H1 (cell line): ENCODE data around the gene CBARP. TPM values are rescaled to one million over a fixed set of nuclear protein-coding genes. Genes with fewer than 3 reads are reported as not detected.

Experiments used
- CTCF ChIA-PET: fragments of 300-600 bp; sonication (Branson Sonifier 250); formaldehyde crosslinking; loops from one replicate; lab custom pipeline; 2021; ENCODE audit not compliant: partially characterized antibody; lab: Charles Lee
- POLR2A ChIA-PET: fragments of 300-600 bp; sonication (Branson Sonifier 250); formaldehyde crosslinking; loops from one replicate; lab custom pipeline; 2021; ENCODE audit warnings: inconsistent platforms; ENCODE audit not compliant: partially characterized antibody; lab: Charles Lee
- DNase-seq, 2 experiments: peaks; one replicate each; pipeline versions ENCODE4 v3.0.0 to v3.0.0-alpha.2; 2010 to 2022; ENCODE audit warnings: low spot score in 2 of 2, low read depth in 1 of 2, mixed read lengths in 1 of 2
- FAIRE-seq: peaks from 2 replicates; lab custom pipeline; 2011; peaks lifted over from hg19 to GRCh38; lab: Jason Lieb, UNC
- H2AFZ ChIP-seq: 2 replicates; pipeline ENCODE4 v1.8.1; 2012; ENCODE audit warnings: low read length, inconsistent platforms
- H2AK5ac ChIP-seq: 2 replicates; pipeline ENCODE4 v1.6.1; 2013; ENCODE audit warnings: low read depth, low read length
- H2BK120ac ChIP-seq: replicated peaks from 2 replicates; pipeline ENCODE3; 2013; ENCODE audit warnings: low read depth, low read length, inconsistent platforms
- H2BK12ac ChIP-seq: 2 replicates; pipeline ENCODE4 v1.6.1; 2013; ENCODE audit warnings: low read depth, low read length
- H2BK15ac ChIP-seq: 2 replicates; pipeline ENCODE4 v1.6.1; 2013; ENCODE audit warnings: low read length
- H2BK20ac ChIP-seq: 2 replicates; pipeline ENCODE4 v1.6.1; 2013; ENCODE audit warnings: low read length
- H2BK5ac ChIP-seq: 2 replicates; pipeline ENCODE4 v1.6.1; 2013; ENCODE audit warnings: low read depth, low read length
- H3K14ac ChIP-seq: 2 replicates; pipeline ENCODE4 v1.6.1; 2013; ENCODE audit warnings: inconsistent platforms; ENCODE audit not compliant: insufficient read length
- H3K18ac ChIP-seq: 2 replicates; pipeline ENCODE4 v1.6.1; 2013; ENCODE audit warnings: low read length; ENCODE audit errors: extremely low read depth
- H3K23ac ChIP-seq: 2 replicates; pipeline ENCODE4 v1.6.1; 2013; ENCODE audit warnings: inconsistent platforms; ENCODE audit not compliant: insufficient read length
- H3K23me2 ChIP-seq: 2 replicates; pipeline ENCODE4 v1.6.1; 2013; ENCODE audit warnings: low read depth, low read length
- H3K27ac ChIP-seq: 2 replicates; pipeline ENCODE4 v1.6.1; 2011; ENCODE audit warnings: low read depth, low read length, inconsistent platforms
- H3K27me3 ChIP-seq, 4 experiments: replicated peaks in 1 of 4; 1 replicate in 1 of 4; 2 replicates in 3 of 4; pipeline versions ENCODE4 v1.6.1 to v1.8.1; 2011 to 2013; ENCODE audit warnings: low read length in 3 of 4, mild to moderate bottlenecking in 3 of 4, inconsistent platforms in 2 of 4, mixed read lengths in 2 of 4, moderate library complexity in 1 of 4; ENCODE audit not compliant: control insufficient read depth in 3 of 4, insufficient read depth in 3 of 4; ENCODE audit errors: extremely low read depth in 1 of 4
- H3K36me3 ChIP-seq, 4 experiments: 2 replicates each; pipeline versions ENCODE4 v1.6.1 to v1.8.1; 2011 to 2013; ENCODE audit warnings: mild to moderate bottlenecking in 4 of 4, low read length in 3 of 4, moderate library complexity in 2 of 4, control low read depth in 1 of 4, inconsistent platforms in 1 of 4; ENCODE audit not compliant: insufficient read depth in 4 of 4, control insufficient read depth in 2 of 4
- H3K4ac ChIP-seq: replicated peaks from 2 replicates; pipeline ENCODE3; 2013; ENCODE audit warnings: low read length, low read depth, mixed read lengths, inconsistent platforms; ENCODE audit not compliant: insufficient read length
- H3K4me1 ChIP-seq, 4 experiments: replicated peaks in 1 of 4; 1 replicate in 1 of 4; 2 replicates in 3 of 4; pipeline versions ENCODE4 v1.6.1 to v1.8.1; 2011 to 2013; ENCODE audit warnings: low read length in 3 of 4, inconsistent platforms in 2 of 4, mixed read lengths in 1 of 4; ENCODE audit not compliant: insufficient read depth in 4 of 4, control insufficient read depth in 3 of 4
- H3K4me2 ChIP-seq, 2 experiments: 2 replicates each; pipeline versions ENCODE4 v1.6.1 to v1.8.1; 2011 to 2013; ENCODE audit warnings: low read depth in 2 of 2, low read length in 2 of 2, control low read depth in 1 of 2, inconsistent platforms in 1 of 2, mild to moderate bottlenecking in 1 of 2; ENCODE audit not compliant: insufficient read depth in 1 of 2
- H3K4me3 ChIP-seq, 4 experiments: fragments of 200-600, 300-600 bp in 1 of 4; sonication (generic), shearing (Covaris generic), sonication (Bioruptor Twin) in 1 of 4; 2 replicates each; pipeline versions ENCODE4 v1.5.1 to v1.8.1; 2011 to 2016; ENCODE audit warnings: low read length in 4 of 4, low read depth in 3 of 4, control low read depth in 2 of 4, inconsistent platforms in 2 of 4, mild to moderate bottlenecking in 2 of 4, mixed read lengths in 1 of 4, moderate library complexity in 1 of 4; ENCODE audit not compliant: insufficient read depth in 2 of 4; ENCODE audit errors: extremely low read depth in 1 of 4
- H3K56ac ChIP-seq: replicated peaks from 2 replicates; pipeline ENCODE3; 2013; ENCODE audit warnings: low read depth, mild to moderate bottlenecking, mixed read lengths, low read length, inconsistent platforms; ENCODE audit not compliant: insufficient read length
- H3K79me1 ChIP-seq: 2 replicates; pipeline ENCODE4 v1.6.1; 2013; ENCODE audit warnings: low read depth, low read length, control low read depth
- H3K79me2 ChIP-seq, 2 experiments: 2 replicates each; pipeline versions ENCODE4 v1.6.1 to v1.8.1; 2012 to 2013; ENCODE audit warnings: low read length in 2 of 2, mild to moderate bottlenecking in 2 of 2, inconsistent platforms in 1 of 2; ENCODE audit not compliant: insufficient read depth in 2 of 2, control insufficient read depth in 1 of 2
- H3K9ac ChIP-seq, 4 experiments: replicated peaks in 1 of 4; 1 replicate in 1 of 4; 2 replicates in 3 of 4; pipeline versions ENCODE4 v1.6.1 to v1.8.1; 2011 to 2013; ENCODE audit warnings: low read depth in 3 of 4, low read length in 3 of 4, control low read depth in 2 of 4, mild to moderate bottlenecking in 2 of 4, moderate library complexity in 2 of 4, inconsistent platforms in 1 of 4; ENCODE audit errors: extremely low read depth in 1 of 4
- H3K9me3 ChIP-seq, 2 experiments: 2 replicates each; pipeline versions ENCODE4 v1.6.1 to v1.8.1; 2012 to 2013; ENCODE audit warnings: mild to moderate bottlenecking in 2 of 2, moderate library complexity in 2 of 2, control low read depth in 1 of 2, inconsistent platforms in 1 of 2, low read depth in 1 of 2, low read length in 1 of 2, mixed read lengths in 1 of 2; ENCODE audit not compliant: insufficient read depth in 2 of 2
- H4K20me1 ChIP-seq, 2 experiments: replicated peaks in 1 of 2; 2 replicates each; pipeline versions ENCODE3 to v1.8.1; 2011 to 2013; ENCODE audit warnings: inconsistent platforms in 2 of 2, low read length in 2 of 2, mild to moderate bottlenecking in 1 of 2; ENCODE audit not compliant: insufficient read depth in 2 of 2, control insufficient read depth in 1 of 2
- H4K5ac ChIP-seq: 2 replicates; pipeline ENCODE4 v1.6.1; 2013; ENCODE audit warnings: low read length, low read depth, mixed read lengths, inconsistent platforms; ENCODE audit not compliant: insufficient read length
- H4K8ac ChIP-seq: 2 replicates; pipeline ENCODE4 v1.8.0; 2013; ENCODE audit warnings: mild to moderate bottlenecking, moderate library complexity, low read length, inconsistent platforms; ENCODE audit not compliant: insufficient read depth; ENCODE audit errors: extremely low read depth
- H4K91ac ChIP-seq: replicated peaks from 2 replicates; pipeline ENCODE3; 2013; ENCODE audit warnings: low read length, mixed read lengths, inconsistent platforms; ENCODE audit not compliant: insufficient read length
- FOSL1 ChIP-seq: IDR thresholded peaks from 2 replicates; pipeline ENCODE4 v1.6.1; 2011; ENCODE audit warnings: mild to moderate bottlenecking, low read depth, low read length, moderate library complexity; ENCODE audit not compliant: insufficient read depth
- WGBS, 2 experiments: shearing (Covaris generic) in 1 of 2; methylation state at CpG; one replicate each; pipeline versions ENCODE4 v1.1.6 to v1.1.7; 2013 to 2015; ENCODE audit warnings: low lambda C conversion rate in 2 of 2, mixed read lengths in 2 of 2, inconsistent platforms in 1 of 2, low coverage in 1 of 2, missing lambda C conversion rate in 1 of 2; ENCODE audit not compliant: insufficient replicate concordance in 2 of 2, insufficient coverage in 1 of 2, insufficient read length in 1 of 2; ENCODE audit errors: extremely low coverage in 1 of 2, missing lambda C conversion rate in 1 of 2; 5-methylcytosine and 5-hydroxymethylcytosine counted together
- polyA plus RNA-seq, 7 experiments: library from polyadenylated mRNA; depleted of rRNA in 3 of 7; stranded (reverse) in 5 of 7; unstranded in 2 of 7; fragments of >200 nt in 5 of 7; fragments of 200-250 nt in 2 of 7; gene quantifications; 1 replicate in 5 of 7; 2 replicates in 1 of 7; 4 replicates in 1 of 7; pipeline versions ENCODE4 v1.2.1 to v1.2.3, GENCODE V29; 2011 to 2013; ENCODE audit warnings: missing spikeins in 2 of 7, mixed read lengths in 2 of 7
- total RNA-seq: library from RNA; stranded (reverse); fragmentation: NEBNext Ultra II Directional; extraction: Animal tissue kit (Norgen Biotek cat#: 25700); gene quantifications from 2 replicates; pipeline ENCODE4 v1.2.1, GENCODE V29; 2021

CBARP gene
- total and polyA plus RNA-seq, 2 of the 8 experiments (the other 6 are each of a cell fraction or from before 2014, with no cell fraction given): 4.9 to 14.7 TPM

DNA sequence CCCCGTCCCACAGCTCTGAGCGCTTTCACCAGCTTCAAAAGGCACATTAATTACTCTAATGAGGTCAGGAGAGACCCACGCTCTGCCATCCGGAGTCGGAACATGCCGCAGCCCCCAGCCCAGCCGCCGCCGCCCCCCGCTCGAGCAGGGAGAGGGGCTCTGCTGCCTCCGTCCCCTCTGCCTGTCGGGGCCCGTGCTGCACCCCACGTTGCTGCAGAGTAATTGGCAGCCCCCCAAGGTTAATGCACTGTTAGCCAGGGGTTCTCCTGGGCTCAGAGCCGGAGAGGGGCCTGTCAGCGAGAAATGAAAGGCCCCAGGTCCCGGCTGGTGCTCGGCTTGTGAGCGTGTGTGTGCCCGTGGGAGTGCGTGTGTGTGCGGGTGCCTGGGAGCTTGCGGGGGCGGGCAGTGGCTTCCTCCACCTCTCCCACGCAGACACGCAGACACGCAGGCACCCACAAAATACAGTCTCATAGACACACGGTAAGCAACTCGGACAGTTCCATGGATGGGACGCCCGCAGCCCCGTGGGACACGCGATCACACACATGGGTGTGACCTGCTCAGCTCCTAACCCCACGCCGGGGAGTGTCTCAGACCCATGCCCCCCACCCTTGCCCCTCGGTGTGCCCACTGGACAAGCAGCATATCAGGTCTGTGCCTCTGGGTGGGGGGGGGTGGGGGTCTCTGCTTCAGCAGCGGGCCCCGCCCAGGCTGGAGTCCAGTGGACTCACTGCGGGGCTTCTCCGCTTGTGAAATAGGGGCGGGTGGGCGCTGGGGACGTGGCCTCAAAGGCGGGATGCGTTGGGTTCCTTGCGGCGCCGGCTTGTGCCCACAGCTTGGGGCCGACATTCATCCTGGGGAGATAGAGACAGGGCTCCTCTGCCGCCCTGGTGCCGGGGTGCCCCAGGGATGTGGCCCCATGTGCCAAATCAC is 43.1 kb upstream of the CBARP start:
- DNase-seq: no peak
- Histone ChIP-seq H3K36me3 (peaks cover 0 to 5% (median 0%) of the 10 kb centered on the region in 4 experiments; a peak in 1 of 8 replicates), H3K18ac (no peak overlapping the region), H2BK20ac (no peak overlapping the region), H3K14ac (no peak overlapping the region), H2BK5ac (no peak overlapping the region), H3K56ac (no peak overlapping the region), H3K79me2 (peaks cover 0 to 6% of the 10 kb centered on the region in 2 experiments; a peak in 1 of 4 replicates), H2BK120ac (no peak overlapping the region), H4K20me1 (peaks cover 0 to 10% of the 10 kb centered on the region in 2 experiments), H3K79me1 (peaks cover 5% of the 10 kb centered on the region; the same call in 1 of the 2 replicates), H3K23me2 (peaks cover 7% of the 10 kb centered on the region; the same call in 1 of the 2 replicates), H3K27me3 (peaks cover 0 to 16% (median 12%) of the 10 kb centered on the region in 4 experiments; a peak in 5 of 7 replicates), H2BK15ac (peak overlapping the region; percentile 99; the same call in 1 of the 2 replicates), H3K9me3 (no peaks in the 10 kb centered on the region), H3K27ac (no peak overlapping the region), H4K91ac (no peak overlapping the region), H4K5ac (no peak overlapping the region), H3K9ac (no peak overlapping the region), H2AK5ac (no peak overlapping the region), H2AFZ (no peak overlapping the region), H3K4me3 (no peak overlapping the region), H3K23ac (no peak overlapping the region), H2BK12ac (no peak overlapping the region), H4K8ac (no peak overlapping the region; the same call in 1 of the 2 replicates), H3K4ac (no peak overlapping the region), H3K4me1 (peaks cover 0 to 16% (median 10%) of the 10 kb centered on the region in 4 experiments; a peak in 5 of 7 replicates), H3K4me2 (no peak overlapping the region)
- TF ChIP-seq FOSL1: no peak
- no peak for FAIRE-seq
- 96% methylated on average over 41 of the region's 53 CpGs; no CpG with 5 or more reads in 1 of the 2 experiments for WGBS, 2 experiments
- POLR2A ChIA-PET: interaction anchor here (0.7 to 11.4 kb wide), 5 partner anchors 9 to 159 kb away, joined by 3 to 331 read pairs (median 4); partner anchors contain the start of gene CIRBP
- CTCF ChIA-PET: interaction anchor here (0.6 to 4.0 kb wide), 14 partner anchors 30 to 160 kb away, joined by 3 to 14 read pairs (median 4); no protein-coding TSS in a partner anchor
